H9 (cell line): ENCODE data around the gene RAB6A. TPM values are rescaled to one million over a fixed set of nuclear protein-coding genes. Genes with fewer than 3 reads are reported as not detected.

Source experiments
- DNase-seq: peaks from one replicate; pipeline ENCODE4 v3.0.0-alpha.2; 2017
- H2AFZ ChIP-seq: one replicate; pipeline ENCODE4 v1.6.1; 2013; ENCODE audit warnings: mild to moderate bottlenecking, low read length, control low read depth, moderate library complexity
- H2AK5ac ChIP-seq: 2 replicates; pipeline ENCODE4 v1.6.1; 2013; ENCODE audit warnings: low read length, control low read depth, mixed read lengths; ENCODE audit not compliant: insufficient read length
- H2BK120ac ChIP-seq: one replicate; pipeline ENCODE4 v1.6.1; 2013; ENCODE audit warnings: low read depth, mild to moderate bottlenecking, low read length, control low read depth, inconsistent platforms; ENCODE audit not compliant: poor library complexity, severe bottlenecking
- H2BK12ac ChIP-seq: 2 replicates; pipeline ENCODE4 v1.6.1; 2013; ENCODE audit warnings: low read length, control low read depth, mixed read lengths, low read depth; ENCODE audit not compliant: insufficient read length
- H2BK15ac ChIP-seq: 2 replicates; pipeline ENCODE4 v1.6.1; 2013; ENCODE audit warnings: low read depth, low read length, control low read depth
- H2BK20ac ChIP-seq: one replicate; pipeline ENCODE4 v1.6.1; 2013; ENCODE audit warnings: low read depth, mild to moderate bottlenecking, low read length, control low read depth, inconsistent platforms; ENCODE audit not compliant: poor library complexity, severe bottlenecking
- H2BK5ac ChIP-seq: 2 replicates; pipeline ENCODE4 v1.6.1; 2013; ENCODE audit warnings: low read length, control low read depth, mixed read lengths; ENCODE audit not compliant: insufficient read length
- H3K14ac ChIP-seq: 2 replicates; pipeline ENCODE4 v1.6.1; 2013; ENCODE audit warnings: low read length, control low read depth; ENCODE audit not compliant: insufficient read depth
- H3K18ac ChIP-seq: 2 replicates; pipeline ENCODE4 v1.6.1; 2013; ENCODE audit warnings: low read depth, mild to moderate bottlenecking, mixed read lengths, low read length, control low read depth; ENCODE audit not compliant: insufficient read length
- H3K23ac ChIP-seq: 2 replicates; pipeline ENCODE4 v1.6.1; 2013; ENCODE audit warnings: low read length, control low read depth, mixed read lengths, low read depth; ENCODE audit not compliant: insufficient read length
- H3K23me2 ChIP-seq: 2 replicates; pipeline ENCODE4 v1.6.1; 2013; ENCODE audit warnings: low read depth, mild to moderate bottlenecking, mixed read lengths, low read length, control low read depth; ENCODE audit not compliant: insufficient read length, poor library complexity, severe bottlenecking
- H3K27ac ChIP-seq: 2 replicates; pipeline ENCODE4 v1.5.1; 2013; ENCODE audit warnings: low read length, control low read depth, mixed read lengths, low read depth; ENCODE audit not compliant: insufficient read length
- H3K27me3 ChIP-seq: 2 replicates; pipeline ENCODE4 v1.6.1; 2013; ENCODE audit warnings: low read length, control low read depth, inconsistent platforms; ENCODE audit not compliant: insufficient read depth
- H3K4ac ChIP-seq: 2 replicates; pipeline ENCODE4 v1.6.1; 2013; ENCODE audit warnings: low read depth, mild to moderate bottlenecking, control low read depth, inconsistent platforms, low read length, moderate library complexity
- H3K4me1 ChIP-seq: 2 replicates; pipeline ENCODE4 v1.6.1; 2013; ENCODE audit warnings: low read length, control low read depth, inconsistent platforms; ENCODE audit not compliant: insufficient read depth
- H3K4me2 ChIP-seq: 2 replicates; pipeline ENCODE4 v1.6.1; 2013; ENCODE audit warnings: low read length, control low read depth, mixed read lengths; ENCODE audit not compliant: insufficient read length, insufficient read depth
- H3K56ac ChIP-seq: 2 replicates; pipeline ENCODE4 v1.6.1; 2013; ENCODE audit warnings: low read depth, mild to moderate bottlenecking, mixed read lengths, low read length, control low read depth; ENCODE audit not compliant: insufficient read length
- H3K79me1 ChIP-seq: 2 replicates; pipeline ENCODE4 v1.6.1; 2013; ENCODE audit warnings: low read depth, mild to moderate bottlenecking, moderate library complexity, low read length, control low read depth, inconsistent platforms; ENCODE audit not compliant: insufficient read depth, poor library complexity, severe bottlenecking
- H3K79me2 ChIP-seq: 2 replicates; pipeline ENCODE4 v1.6.1; 2013; ENCODE audit warnings: low read length, control low read depth, inconsistent platforms; ENCODE audit not compliant: insufficient read depth
- H3K9ac ChIP-seq: 2 replicates; pipeline ENCODE4 v1.6.1; 2013; ENCODE audit warnings: low read length, control low read depth, mixed read lengths; ENCODE audit not compliant: insufficient read length; ENCODE audit errors: extremely low read depth
- H3K9me3 ChIP-seq: one replicate; pipeline ENCODE4 v1.6.1; 2013; ENCODE audit warnings: low read depth, low read length, inconsistent platforms; ENCODE audit not compliant: control insufficient read depth
- H3T11ph ChIP-seq: one replicate; pipeline ENCODE4 v1.6.1; 2013; ENCODE audit warnings: mild to moderate bottlenecking, low read length, control low read depth, inconsistent platforms
- H4K20me1 ChIP-seq: one replicate; pipeline ENCODE4 v1.6.1; 2013; ENCODE audit not compliant: control insufficient read depth, insufficient read length, insufficient read depth
- H4K5ac ChIP-seq: 2 replicates; pipeline ENCODE4 v1.6.1; 2013; ENCODE audit warnings: low read depth, mild to moderate bottlenecking, mixed read lengths, low read length, control low read depth; ENCODE audit not compliant: insufficient read length
- H4K8ac ChIP-seq: replicated peaks from 2 replicates; pipeline ENCODE4 v1.6.1; 2013; ENCODE audit warnings: low read length, control low read depth, mixed read lengths, low read depth; ENCODE audit not compliant: insufficient read length
- H4K91ac ChIP-seq: 2 replicates; pipeline ENCODE4 v1.6.1; 2013; ENCODE audit warnings: low read depth, mild to moderate bottlenecking, moderate library complexity, mixed read lengths, low read length, control low read depth; ENCODE audit not compliant: insufficient read length
- H3K27ac Mint-ChIP-seq, 3 experiments: 2 replicates in 2 of 3; 3 replicates in 1 of 3; pipeline ENCODE4 v1.8.0; 2020 to 2021; ENCODE audit warnings: mixed read lengths in 3 of 3, mild to moderate bottlenecking in 1 of 3, moderate library complexity in 1 of 3
- H3K27me3 Mint-ChIP-seq: 2 replicates; pipeline ENCODE4 v1.8.0; 2021; ENCODE audit warnings: low read depth, mild to moderate bottlenecking, moderate library complexity, mixed read lengths
- H3K36me3 Mint-ChIP-seq, 3 experiments: 2 replicates in 2 of 3; 3 replicates in 1 of 3; pipeline ENCODE4 v1.8.0; 2020 to 2021; ENCODE audit warnings: low read depth in 3 of 3, mixed read lengths in 3 of 3; ENCODE audit not compliant: insufficient read depth in 1 of 3
- H3K4me1 Mint-ChIP-seq, 2 experiments: 2 replicates each; pipeline ENCODE4 v1.8.0; 2020; ENCODE audit warnings: mixed read lengths in 2 of 2
- H3K4me3 Mint-ChIP-seq, 2 experiments: 2 replicates in 1 of 2; 3 replicates in 1 of 2; pipeline ENCODE4 v1.8.0; 2020 to 2021; ENCODE audit warnings: mild to moderate bottlenecking in 2 of 2, mixed read lengths in 2 of 2, moderate library complexity in 1 of 2
- H3K9me3 Mint-ChIP-seq, 2 experiments: 2 replicates in 1 of 2; 3 replicates in 1 of 2; pipeline ENCODE4 v1.8.0; 2020; ENCODE audit warnings: mild to moderate bottlenecking in 2 of 2, mixed read lengths in 2 of 2, moderate library complexity in 1 of 2
- CTCF ChIP-seq: fragments of 200-600 bp; sonication (generic); conservative IDR thresholded peaks from 3 replicates; pipeline ENCODE4 v1.8.0; 2021; ENCODE audit warnings: antibody characterized with exemption, mild to moderate bottlenecking
- WGBS: extraction: QIAGEN DNeasy Blood & Tissue Kit; methylation state at CpG from one replicate; pipeline ENCODE4 v1.1.7; 2013; ENCODE audit warnings: missing lambda C conversion rate, low lambda C conversion rate, mixed read lengths; ENCODE audit not compliant: insufficient read length; ENCODE audit errors: extremely low coverage; 5-methylcytosine and 5-hydroxymethylcytosine counted together
- total RNA-seq: library from RNA; stranded (reverse); gene quantifications from 2 replicates; pipeline ENCODE4 v1.2.1, GENCODE V29; 2021

The RAB6A gene
- total RNA-seq, 1 experiment from 2014 or later: 72.8 TPM

- Histone ChIP-seq H4K91ac (no peak overlapping the region), H3K4ac (no peak overlapping the region), H4K20me1 (no peaks in the 10 kb centered on the region), H3T11ph (no peak overlapping the region), H2BK15ac (no peak overlapping the region), H2AK5ac (no peak overlapping the region), H3K4me2 (no peak overlapping the region), H3K23me2 (no peaks in the 10 kb centered on the region), H3K9ac (no peak overlapping the region), H3K4me1 (no peaks in the 10 kb centered on the region; the same call in 1 of the 2 replicates), H2BK20ac (no peak overlapping the region), H3K23ac (no peak overlapping the region), H3K79me2 (no peaks in the 10 kb centered on the region; the same call in 1 of the 2 replicates), H3K18ac (no peak overlapping the region), H3K27ac (no peak overlapping the region), H4K5ac (no peak overlapping the region), H3K9me3 (no peaks in the 10 kb centered on the region), H3K79me1 (no peaks in the 10 kb centered on the region), H2BK5ac (no peak overlapping the region), H2BK120ac (no peak overlapping the region), H4K8ac (no peak overlapping the region), H2BK12ac (no peak overlapping the region), H2AFZ (no peak overlapping the region), H3K56ac (no peak overlapping the region), H3K14ac (no peak overlapping the region), H3K27me3 (no peaks in the 10 kb centered on the region)
- peaks cover 7 to 26% (median 19%) of the 10 kb centered on the region in 3 experiments; a peak in 5 of 7 replicates for H3K36me3 Mint-ChIP-seq
- H3K9me3 Mint-ChIP-seq: no peaks in the 10 kb centered on the region; a peak in 1 of 5 replicates
- no CpG with 5 or more reads among the region's 2 CpGs for WGBS
- DNase-seq: no peak
- H3K4me3 Mint-ChIP-seq: no peak overlapping the region
- no peaks in the 10 kb centered on the region for H3K27me3 Mint-ChIP-seq
- TF ChIP-seq CTCF: no peak
- H3K4me1 Mint-ChIP-seq: peaks cover 5 to 10% of the 10 kb centered on the region in 2 experiments
- no peak overlapping the region; a peak in 1 of 7 replicates for H3K27ac Mint-ChIP-seq
These were observed 32.9 kb downstream of the RAB6A start for GRCh38 chr11:73728000-73728399.
